HepG2 (cell line): ENCODE data around the gene TUBB4B. TPM values are rescaled to one million over a fixed set of nuclear protein-coding genes. Genes with fewer than 3 reads are reported as not detected.
A peak's percentile ranks its signal among the peaks of the same experiment; 100 is the strongest.

Experiments
- CBX1 ChIP-seq: IDR thresholded peaks from one replicate; pipeline ENCODE4 v1.6.1; 2016; ENCODE audit warnings: antibody characterized with exemption, low read depth
- DPF2 ChIP-seq: sonication (generic); formaldehyde crosslinking; IDR thresholded peaks from 2 replicates; pipeline ENCODE4 v1.4.0; 2020; ENCODE audit warnings: mild to moderate bottlenecking, low read depth, missing genetic modification reagents, borderline replicate concordance
- GATA4 ChIP-seq: sonication (generic); IDR thresholded peaks from 2 replicates; pipeline ENCODE4 v1.6.1; 2016; ENCODE audit warnings: antibody characterized with exemption, low read depth, borderline replicate concordance
- HCFC1 ChIP-seq: fragments of 150-350 bp; IDR thresholded peaks from 2 replicates; pipeline ENCODE4 v1.6.1; 2014; ENCODE audit warnings: low read depth, low read length
- HES4 ChIP-seq: sonication (generic); formaldehyde crosslinking; IDR thresholded peaks from 2 replicates; pipeline ENCODE4 v1.9.0; 2021; ENCODE audit warnings: mild to moderate bottlenecking, missing genetic modification reagents, borderline replicate concordance
- HMGXB3 ChIP-seq: sonication (generic); formaldehyde crosslinking; IDR thresholded peaks from 2 replicates; pipeline ENCODE4 v1.4.0; 2020; ENCODE audit warnings: missing genetic modification reagents, borderline replicate concordance
- HOXA5 ChIP-seq: sonication (generic); formaldehyde crosslinking; IDR thresholded peaks from 2 replicates; pipeline ENCODE4 v1.4.0; 2020; ENCODE audit warnings: missing genetic modification reagents
- JDP2 ChIP-seq: sonication (generic); formaldehyde crosslinking; IDR thresholded peaks from 2 replicates; pipeline ENCODE4 v1.8.1; 2022; ENCODE audit warnings: missing genetic modification reagents, borderline replicate concordance
- MNT ChIP-seq: fragments of 450-650 bp; IDR thresholded peaks from 2 replicates; pipeline ENCODE4 v1.6.1; 2016
- PITX1 ChIP-seq: sonication (generic); formaldehyde crosslinking; IDR thresholded peaks from 2 replicates; pipeline ENCODE4 v1.5.1; 2020; ENCODE audit warnings: mild to moderate bottlenecking, missing genetic modification reagents
- RFXAP ChIP-seq: sonication (generic); formaldehyde crosslinking; IDR thresholded peaks from 2 replicates; pipeline ENCODE4 v1.4.0; 2020; ENCODE audit warnings: missing genetic modification reagents, borderline replicate concordance
- SMAD9 ChIP-seq: sonication (generic); formaldehyde crosslinking; IDR thresholded peaks from 2 replicates; pipeline ENCODE4 v1.5.1; 2020; ENCODE audit warnings: mild to moderate bottlenecking, missing genetic modification reagents
- THRA ChIP-seq: sonication (generic); formaldehyde crosslinking; IDR thresholded peaks from 2 replicates; pipeline ENCODE4 v1.4.0; 2020; ENCODE audit warnings: missing genetic modification reagents, borderline replicate concordance
- ZKSCAN8 ChIP-seq: IDR thresholded peaks from 2 replicates; pipeline ENCODE4 v1.6.1; 2016; ENCODE audit warnings: borderline replicate concordance, missing genetic modification reagents, missing compliant biosample characterization
- ZNF234 ChIP-seq: sonication (generic); formaldehyde crosslinking; conservative IDR thresholded peaks from 2 replicates; pipeline ENCODE4 v1.5.1; 2020; ENCODE audit warnings: mild to moderate bottlenecking, missing genetic modification reagents
- ZNF33B ChIP-seq: sonication (generic); formaldehyde crosslinking; IDR thresholded peaks from 2 replicates; pipeline ENCODE4 v1.5.1; 2020; ENCODE audit warnings: mild to moderate bottlenecking, missing genetic modification reagents
- ZNF354B ChIP-seq: sonication (generic); formaldehyde crosslinking; IDR thresholded peaks from 2 replicates; pipeline ENCODE4 v1.8.0; 2022; ENCODE audit warnings: mild to moderate bottlenecking, missing genetic modification reagents
- ZNF557 ChIP-seq: sonication (generic); formaldehyde crosslinking; IDR thresholded peaks from 2 replicates; pipeline ENCODE4 v1.4.0; 2020; ENCODE audit warnings: missing genetic modification reagents
- ZNF574 ChIP-seq: sonication (generic); formaldehyde crosslinking; IDR thresholded peaks from 2 replicates; pipeline ENCODE4 v1.4.0; 2020; ENCODE audit warnings: missing genetic modification reagents
- ZSCAN9 ChIP-seq: IDR thresholded peaks from 2 replicates; pipeline ENCODE4 v1.6.1; 2016; ENCODE audit warnings: borderline replicate concordance
- polyA plus RNA-seq, 8 experiments: library from polyadenylated mRNA; depleted of rRNA in 3 of 8; stranded (reverse) in 7 of 8; unstranded in 1 of 8; fragments of >200 nt; fragmentation: Illumina TruSeq in 4 of 8; extraction: Trizol in 4 of 8; gene quantifications; 2 replicates each; pipeline versions ENCODE4 v1.2.1 to v1.2.3, GENCODE V29; 2011 to 2016; ENCODE audit warnings: low read depth in 4 of 8, missing spikeins in 1 of 8, mixed read lengths in 1 of 8; ENCODE audit not compliant: insufficient read depth in 1 of 8
- total RNA-seq, 5 experiments: library from RNA; depleted of rRNA; stranded (reverse); fragments of >200 nt; fragmentation: Illumina TruSeq; extraction: Trizol; gene quantifications; 2 replicates each; pipeline ENCODE4 v1.2.3, GENCODE V29; 2016; ENCODE audit warnings: low read depth in 1 of 5

The TUBB4B gene
- total and polyA plus RNA-seq, 2 of the 13 experiments (the other 11 are each of a cell fraction or from before 2014, with no cell fraction given) = 182 to 412 TPM

GRCh38 chr9:137240841-137241489 is at the start of gene TUBB4B (continued):
- TF ChIP-seq JDP2 (CRISPR knock-in tag) (peak; percentile 65), ZNF574 (CRISPR knock-in tag) (peak; percentile 63; the same call in 1 of the 2 replicates), ZNF557 (CRISPR knock-in tag) (0 out of 2 replicates have a peak, but pooled peaks have one; percentile 30), CBX1 (peak; percentile 97), DPF2 (no peak), GATA4 (peak; percentile 95), ZKSCAN8 (CRISPR knock-in tag) (0 out of 2 replicates have a peak, but pooled peaks have one; percentile 66), SMAD9 (CRISPR knock-in tag) (no peak), HMGXB3 (CRISPR knock-in tag) (peak; percentile 81), HCFC1 (peak; percentile 26; the same call in 1 of the 2 replicates), ZNF234 (CRISPR knock-in tag) (peak; percentile 86; the same call in 1 of the 2 replicates), HES4 (CRISPR knock-in tag) (no peak; the same call in 1 of the 2 replicates), MNT (peak; percentile 11; the same call in 1 of the 2 replicates), ZNF33B (CRISPR knock-in tag) (peak; percentile 69; the same call in 1 of the 2 replicates), HOXA5 (CRISPR knock-in tag) (peak; percentile 48), PITX1 (CRISPR knock-in tag) (no peak), RFXAP (CRISPR knock-in tag) (peak; percentile 85; the same call in 1 of the 2 replicates), THRA (CRISPR knock-in tag) (no peak), ZSCAN9 (peak; percentile 90), ZNF354B (CRISPR knock-in tag) (no peak)
